A673 (cell line): Measurements from ENCODE around the gene NUMB. TPM values are rescaled to one million over a fixed set of nuclear protein-coding genes. Genes with fewer than 3 reads are reported as not detected.

Experiments
- BruUV-seq: library from RNA; stranded (reverse); fragments of 400-500 nt; replicated peaks from 2 replicates; lab custom pipeline; 2021; lab: Mats Ljungman, UMichigan
- CTCF ChIA-PET: fragments of 300-600 bp; sonication (Branson Sonifier 250); formaldehyde crosslinking; loops from one replicate; lab custom pipeline; 2022; ENCODE audit warnings: antibody characterized with exemption; lab: Charles Lee
- POLR2A ChIA-PET: fragments of 300-600 bp; sonication (Branson Sonifier 250); formaldehyde crosslinking; loops from one replicate; lab custom pipeline; 2022; ENCODE audit warnings: antibody characterized with exemption; ENCODE audit not compliant: low non-redundant PET; lab: Charles Lee
- DNase-seq: peaks from one replicate; pipeline ENCODE4 v3.0.0-alpha.2; 2015; ENCODE audit warnings: low spot score
- H3K27ac ChIP-seq: fragments of 200-600 bp; sonication (generic); 2 replicates; pipeline ENCODE4 v1.5.1; 2016; ENCODE audit warnings: mixed run types, low read depth, mild to moderate bottlenecking, mixed read lengths, antibody characterized with exemption, low read length; ENCODE audit not compliant: poor library complexity, severe bottlenecking
- H3K27me3 ChIP-seq: fragments of 200-600 bp; sonication (generic); replicated peaks from 2 replicates; pipeline ENCODE4 v1.6.1; 2017; ENCODE audit warnings: mixed run types, low read depth, mild to moderate bottlenecking, mixed read lengths, antibody characterized with exemption, low read length; ENCODE audit not compliant: insufficient read depth, poor library complexity
- H3K36me3 ChIP-seq: fragments of 200-600 bp; sonication (generic); 2 replicates; pipeline ENCODE4 v1.6.1; 2016; ENCODE audit warnings: mixed run types, mild to moderate bottlenecking, mixed read lengths, antibody characterized with exemption, low read length; ENCODE audit not compliant: insufficient read depth, poor library complexity, severe bottlenecking
- H3K4me1 ChIP-seq: fragments of 200-600 bp; sonication (generic); 2 replicates; pipeline ENCODE4 v1.6.1; 2017; ENCODE audit warnings: mixed run types, mild to moderate bottlenecking, mixed read lengths, antibody characterized with exemption, low read length; ENCODE audit not compliant: insufficient read depth, poor library complexity, severe bottlenecking
- H3K4me3 ChIP-seq: fragments of 200-600 bp; sonication (generic); 2 replicates; pipeline ENCODE4 v1.5.1; 2016; ENCODE audit warnings: low read depth, mixed run types, mild to moderate bottlenecking, mixed read lengths, low read length; ENCODE audit not compliant: poor library complexity, severe bottlenecking
- H3K9me3 ChIP-seq: fragments of 200-600 bp; sonication (generic); 2 replicates; pipeline ENCODE4 v1.6.1; 2016; ENCODE audit warnings: mixed run types, low read depth, mild to moderate bottlenecking, mixed read lengths, antibody characterized with exemption, low read length; ENCODE audit not compliant: poor library complexity, severe bottlenecking
- EZH2 ChIP-seq: fragments of 200-600 bp; sonication (generic); IDR thresholded peaks from 2 replicates; pipeline ENCODE4 v1.6.1; 2017; ENCODE audit warnings: borderline replicate concordance, low read depth, mild to moderate bottlenecking, mixed read lengths, antibody characterized with exemption, low read length; ENCODE audit not compliant: poor library complexity, severe bottlenecking
- intact Hi-C: fragments of 100-400 bp; cut with micrococcal nuclease; formaldehyde crosslinking; loops from one replicate; pipeline ENCODE4 v1.10.0; 2022; ENCODE audit not compliant: unreplicated experiment
- total RNA-seq: library from RNA; stranded (reverse); gene quantifications from 2 replicates; pipeline ENCODE4 v1.2.3, GENCODE V29; 2021
- TF ChIP-seq, protein P1 (sequence below): fragments of 300-800, 200-600 bp; sonication (generic); conservative IDR thresholded peaks from 2 replicates; pipeline ENCODE4 v1.5.1; 2017; ENCODE audit warnings: low read depth, mild to moderate bottlenecking, antibody characterized with exemption, low read length, moderate library complexity, mixed read lengths

The NUMB gene
- total RNA-seq, 1 experiment from 2014 or later: 46.3 TPM

- Histone ChIP-seq H3K4me3 (no peak overlapping the region), H3K4me1 (no peaks in the 10 kb centered on the region), H3K36me3 (no peaks in the 10 kb centered on the region), H3K9me3 (no peaks in the 10 kb centered on the region), H3K27ac (no peak overlapping the region), H3K27me3 (no peaks in the 10 kb centered on the region)
- no peak for TF ChIP-seq EZH2
- TF ChIP-seq, protein P1, sequence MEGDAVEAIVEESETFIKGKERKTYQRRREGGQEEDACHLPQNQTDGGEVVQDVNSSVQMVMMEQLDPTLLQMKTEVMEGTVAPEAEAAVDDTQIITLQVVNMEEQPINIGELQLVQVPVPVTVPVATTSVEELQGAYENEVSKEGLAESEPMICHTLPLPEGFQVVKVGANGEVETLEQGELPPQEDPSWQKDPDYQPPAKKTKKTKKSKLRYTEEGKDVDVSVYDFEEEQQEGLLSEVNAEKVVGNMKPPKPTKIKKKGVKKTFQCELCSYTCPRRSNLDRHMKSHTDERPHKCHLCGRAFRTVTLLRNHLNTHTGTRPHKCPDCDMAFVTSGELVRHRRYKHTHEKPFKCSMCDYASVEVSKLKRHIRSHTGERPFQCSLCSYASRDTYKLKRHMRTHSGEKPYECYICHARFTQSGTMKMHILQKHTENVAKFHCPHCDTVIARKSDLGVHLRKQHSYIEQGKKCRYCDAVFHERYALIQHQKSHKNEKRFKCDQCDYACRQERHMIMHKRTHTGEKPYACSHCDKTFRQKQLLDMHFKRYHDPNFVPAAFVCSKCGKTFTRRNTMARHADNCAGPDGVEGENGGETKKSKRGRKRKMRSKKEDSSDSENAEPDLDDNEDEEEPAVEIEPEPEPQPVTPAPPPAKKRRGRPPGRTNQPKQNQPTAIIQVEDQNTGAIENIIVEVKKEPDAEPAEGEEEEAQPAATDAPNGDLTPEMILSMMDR: no peak
- ChIA-PET CTCF (no interaction called here), POLR2A (no interaction called here)
- no TSS peak for BruUV-seq
- intact Hi-C loops: no loop called here
- no peak for DNase-seq
These were observed 197.3 kb downstream of the NUMB start for GRCh38 chr14:73261075-73261474.

GRCh38 chr14:73260574-73260973 is 197.8 kb downstream of the NUMB start:
- TF ChIP-seq EZH2: no peak
- TF ChIP-seq, protein P1: no peak
- CTCF ChIA-PET: no interaction called here
- DNase-seq: no peak
- H3K36me3 ChIP-seq: no peaks in the 10 kb centered on the region
- H3K9me3 ChIP-seq: no peaks in the 10 kb centered on the region
- no peak overlapping the region for H3K27ac ChIP-seq
- BruUV-seq: no TSS peak
- no peak overlapping the region for H3K4me3 ChIP-seq
- intact Hi-C loops: no loop called here
- no peaks in the 10 kb centered on the region for H3K27me3 ChIP-seq
- no peaks in the 10 kb centered on the region for H3K4me1 ChIP-seq
- POLR2A ChIA-PET: no interaction called here

- H3K4me3 ChIP-seq: no peak overlapping the region
- H3K27ac ChIP-seq: no peak overlapping the region
- TF ChIP-seq EZH2: no peak
- TF ChIP-seq, protein P1: no peak
- H3K9me3 ChIP-seq: no peaks in the 10 kb centered on the region
- no peak for DNase-seq
- intact Hi-C loops: no loop called here
- H3K27me3 ChIP-seq: no peaks in the 10 kb centered on the region
- no TSS peak for BruUV-seq
- ChIA-PET CTCF (no interaction called here), POLR2A (no interaction called here)
- no peaks in the 10 kb centered on the region for H3K4me1 ChIP-seq
- no peaks in the 10 kb centered on the region for H3K36me3 ChIP-seq
These were observed 198.5 kb downstream of the NUMB start for GRCh38 chr14:73259837-73260236.
